GM18861 (cell line): Measurements from ENCODE around the gene OXA1L.
"Not testable (repeated sequence)": the region's sequence is repeated elsewhere in the genome, so short reads cannot be mapped to it uniquely, and the experiment has no call there.

Experiments used
- ATAC-seq: cut with Tn5 transposase; IDR thresholded peaks from one replicate; pipeline ENCODE4 v1.9.1; 2021; ENCODE audit not compliant: unreplicated experiment

OXA1L gene

DNA sequence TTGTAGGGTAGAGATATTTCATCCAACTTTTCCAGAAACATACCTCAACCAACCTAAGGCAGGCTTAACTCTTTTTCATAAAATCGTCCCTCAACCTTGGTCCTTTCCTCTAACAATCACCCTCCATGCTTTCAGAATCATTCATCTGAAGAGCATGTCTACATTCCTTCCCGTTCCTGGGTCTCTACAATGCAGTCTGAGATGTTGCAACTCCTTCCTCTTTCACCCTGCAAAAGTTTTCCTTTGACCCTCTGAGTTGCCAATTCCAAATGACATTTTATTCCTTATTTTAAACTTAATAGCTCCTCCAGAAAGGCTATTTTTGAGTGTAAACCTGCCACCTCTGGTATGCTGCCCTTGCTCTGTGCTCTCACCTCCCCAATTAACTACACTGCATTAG lies 32.0 kb downstream of the OXA1L start:
- ATAC-seq = no peak

DNA sequence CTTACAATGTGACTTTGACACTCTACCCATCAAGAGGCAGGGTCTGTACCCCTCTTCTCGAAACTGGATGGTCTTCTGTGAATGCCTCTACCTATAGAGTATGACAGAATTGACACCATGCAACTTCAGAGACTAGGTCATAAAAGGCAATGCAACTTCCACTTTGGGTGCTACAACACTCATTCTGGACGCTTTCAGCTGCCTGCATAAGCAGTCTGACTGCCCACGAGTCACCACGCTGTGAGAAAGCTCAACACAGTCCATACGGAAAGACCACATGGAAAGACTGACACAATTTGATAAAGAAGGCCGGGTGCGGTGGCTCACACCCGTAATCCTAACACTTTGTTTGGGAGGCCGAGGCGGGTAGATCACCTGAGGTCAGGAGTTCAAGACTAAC lies 33.9 kb downstream of the OXA1L start:
- no peak for ATAC-seq

DNA sequence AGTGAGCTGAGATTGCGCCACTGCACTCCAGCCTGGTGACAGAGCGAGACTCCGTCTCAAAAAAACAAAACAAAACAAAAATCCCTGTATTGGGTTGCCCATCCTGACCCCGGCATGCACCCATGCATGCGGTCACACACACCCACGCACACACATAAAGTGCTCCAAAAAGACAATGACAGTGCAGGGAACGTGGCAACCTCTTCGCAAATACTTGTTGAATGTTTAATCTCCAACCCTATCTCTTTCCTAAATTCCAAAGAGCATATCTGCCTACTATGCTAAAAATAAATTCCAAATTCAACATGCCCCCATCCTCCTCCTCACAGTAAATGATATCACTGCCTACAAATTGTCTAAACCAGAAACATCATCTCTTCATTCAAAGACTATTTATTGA lies 35.2 kb downstream of the OXA1L start:
- ATAC-seq = no peak

DNA sequence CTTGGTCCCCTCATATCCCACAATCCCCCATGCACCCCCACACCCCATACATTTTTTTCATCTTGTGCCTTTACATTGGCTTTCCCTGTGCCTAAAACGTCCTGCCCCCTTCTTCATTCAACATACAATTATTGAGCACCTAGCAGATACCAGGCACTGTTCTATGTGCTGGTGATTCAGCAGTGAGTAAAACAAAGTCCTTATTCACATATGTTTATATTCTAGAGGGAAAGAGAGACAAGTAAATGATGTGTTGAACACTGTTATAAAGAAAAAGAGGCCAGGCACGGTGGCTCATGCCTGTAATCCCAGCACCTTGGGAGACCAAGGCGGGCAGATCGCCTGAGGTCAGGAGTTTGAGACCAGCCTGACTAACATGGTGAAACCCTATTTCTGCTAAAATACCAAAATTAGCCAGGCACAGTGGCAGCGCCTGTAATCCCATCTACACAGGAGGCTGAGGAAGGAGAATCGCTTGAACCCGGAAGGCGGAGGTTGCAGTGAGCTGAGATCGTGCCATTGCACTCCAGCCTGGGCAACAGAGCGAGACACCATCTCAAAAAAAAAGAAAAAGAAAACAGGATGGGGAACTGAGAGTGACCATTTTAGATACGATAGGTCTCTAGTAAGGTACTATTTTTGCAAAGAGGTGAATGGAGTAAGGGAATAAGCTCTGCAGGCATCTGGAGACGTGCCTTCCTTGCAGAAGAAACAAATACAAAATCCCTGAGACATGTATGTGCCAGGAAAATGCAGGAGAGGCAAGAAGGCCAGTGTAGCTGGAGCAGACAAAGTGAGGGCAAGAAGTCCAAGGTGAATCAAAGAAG lies 36.6 kb downstream of the OXA1L start:
- no peak for ATAC-seq

DNA sequence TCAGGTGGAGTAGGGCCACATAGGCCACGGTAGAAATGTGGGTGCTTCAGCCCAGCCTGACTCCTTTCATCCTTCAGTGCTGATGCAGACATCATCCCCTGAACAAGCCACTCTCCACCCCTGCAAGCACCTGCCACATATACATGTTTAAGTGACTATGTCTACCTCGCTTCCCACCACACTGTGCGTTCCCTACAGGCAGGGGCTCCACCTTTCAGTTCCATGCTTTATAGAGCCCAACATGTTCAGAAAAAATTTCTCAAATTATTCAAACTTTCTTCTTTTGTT lies 37.1 kb downstream of the OXA1L start:
- ATAC-seq = no peak

DNA sequence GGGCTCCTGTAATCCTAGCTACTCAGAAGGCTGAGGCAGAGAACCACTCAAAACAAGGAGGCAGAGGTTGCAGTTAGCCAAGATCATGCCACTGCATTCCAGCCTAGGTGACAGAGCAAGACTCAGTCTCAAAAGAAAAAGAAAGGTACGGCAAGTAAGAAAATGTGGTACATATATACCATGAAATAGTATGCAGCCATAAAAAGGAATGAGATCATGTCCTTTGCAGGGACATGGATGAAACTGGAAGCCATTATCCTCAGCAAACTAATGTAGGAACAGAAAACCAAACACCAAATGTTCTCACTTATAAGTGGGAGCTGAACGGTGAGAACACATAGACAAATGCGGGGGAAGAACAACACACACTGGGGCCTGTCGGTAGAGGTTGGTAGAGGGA lies 38.7 kb downstream of the OXA1L start:
- not testable (repeated sequence) for ATAC-seq

DNA sequence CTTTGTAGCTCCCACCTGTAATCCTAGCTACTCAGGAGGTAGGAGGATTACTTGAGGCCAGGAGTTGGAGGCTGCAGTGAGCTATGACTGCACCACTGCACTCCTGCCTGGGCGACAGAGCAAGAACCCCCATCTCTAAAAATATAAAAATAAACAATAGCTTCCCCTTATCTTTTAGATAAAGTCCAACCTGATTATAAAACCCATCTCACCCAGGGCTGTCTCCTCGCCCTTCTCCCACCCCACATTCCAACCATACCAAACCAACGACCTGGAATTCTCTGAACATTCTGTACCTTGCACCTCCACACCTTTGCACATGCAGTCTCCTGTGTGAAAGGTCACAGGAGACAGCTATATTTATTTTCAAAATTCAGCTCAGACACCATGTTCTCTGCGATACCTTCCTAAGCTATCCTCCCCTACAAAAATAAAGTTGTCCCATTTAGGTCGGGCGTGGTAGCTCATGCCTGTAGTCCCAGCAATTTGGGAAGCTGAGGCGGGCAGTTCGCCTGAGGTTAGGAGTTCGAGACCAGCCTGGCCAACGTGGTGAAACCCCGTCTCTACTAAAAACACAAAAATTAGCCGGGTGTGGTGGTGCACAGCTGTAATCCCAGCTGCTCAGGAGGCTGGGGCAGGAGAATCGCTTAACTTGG lies 41.1 kb downstream of the OXA1L start:
- no peak for ATAC-seq

DNA sequence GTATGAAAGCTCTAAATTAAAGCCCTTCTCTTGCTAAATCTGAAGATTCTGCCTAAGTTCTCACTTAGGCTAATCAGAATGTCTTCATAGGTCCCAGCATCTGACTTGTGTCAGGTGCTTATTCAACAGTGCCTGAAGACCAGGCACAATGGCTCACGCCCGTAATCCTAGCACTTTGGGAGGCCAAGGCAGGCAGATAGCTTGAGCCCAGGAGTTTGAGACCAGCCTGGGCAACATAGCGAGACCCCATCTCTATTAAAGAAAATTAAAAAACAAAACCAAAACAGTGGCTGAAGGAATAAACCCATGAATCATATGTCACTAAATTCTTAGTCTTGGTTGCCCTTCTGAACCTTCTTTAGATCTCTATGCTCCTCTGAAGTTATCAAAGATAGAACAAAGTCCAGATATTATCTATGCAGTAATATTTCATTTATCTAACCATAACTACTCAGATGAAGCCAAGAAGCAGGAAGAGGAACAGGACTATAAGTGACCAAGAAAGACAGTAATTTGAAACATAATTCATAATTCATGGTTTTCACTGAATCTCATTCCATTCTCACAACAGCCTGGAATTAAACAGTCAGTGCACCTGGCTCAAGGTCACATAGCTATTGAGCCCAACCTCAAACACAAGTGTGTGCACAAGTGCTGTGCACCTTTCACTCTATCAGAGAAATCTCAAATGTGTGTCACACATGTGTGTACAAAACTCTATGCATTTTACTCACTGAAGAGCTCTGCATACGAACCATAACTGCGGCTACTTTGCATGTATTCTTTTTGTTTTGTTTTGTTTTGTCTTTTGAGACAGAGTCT lies 42.1 kb downstream of the OXA1L start:
- ATAC-seq = no peak

DNA sequence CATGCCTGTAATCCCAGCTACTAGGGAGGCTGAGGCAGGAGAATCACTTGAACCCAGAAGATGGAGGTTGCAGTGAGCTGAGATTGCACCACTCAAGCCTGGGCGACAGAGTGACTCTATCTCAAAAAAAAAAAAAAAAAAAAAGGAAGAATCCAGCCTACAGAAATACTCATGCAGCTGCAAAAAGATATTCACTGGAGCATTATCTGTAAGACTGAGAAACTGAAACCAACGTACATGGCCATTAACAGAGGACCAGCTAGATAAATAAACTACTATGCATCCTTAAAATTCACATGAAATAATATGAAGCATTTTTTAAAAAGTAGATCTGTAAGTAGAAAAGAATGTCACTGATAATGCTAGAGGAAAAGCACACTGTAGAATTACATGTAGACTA lies 45.2 kb downstream of the OXA1L start:
- no peak for ATAC-seq

DNA sequence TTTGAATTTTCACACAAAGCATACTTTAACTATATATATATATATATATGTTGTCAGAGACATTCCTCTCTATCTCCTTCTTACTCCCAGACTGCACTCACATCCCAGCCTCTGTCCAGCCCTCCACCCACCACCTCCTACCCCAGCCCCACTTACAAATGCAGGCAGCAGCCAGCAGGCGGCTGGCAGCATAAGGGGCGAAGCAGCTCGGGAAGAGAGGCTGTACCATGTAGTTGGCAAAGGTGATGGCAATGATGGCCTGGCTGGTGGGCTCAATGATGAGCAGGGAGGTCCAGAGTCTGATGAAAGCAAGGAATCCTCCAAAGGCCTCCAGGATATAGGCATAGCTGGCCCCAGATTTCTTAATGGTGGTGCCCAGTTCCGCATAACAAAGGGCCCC lies 46.3 kb downstream of the OXA1L start:
- ATAC-seq = no peak

DNA sequence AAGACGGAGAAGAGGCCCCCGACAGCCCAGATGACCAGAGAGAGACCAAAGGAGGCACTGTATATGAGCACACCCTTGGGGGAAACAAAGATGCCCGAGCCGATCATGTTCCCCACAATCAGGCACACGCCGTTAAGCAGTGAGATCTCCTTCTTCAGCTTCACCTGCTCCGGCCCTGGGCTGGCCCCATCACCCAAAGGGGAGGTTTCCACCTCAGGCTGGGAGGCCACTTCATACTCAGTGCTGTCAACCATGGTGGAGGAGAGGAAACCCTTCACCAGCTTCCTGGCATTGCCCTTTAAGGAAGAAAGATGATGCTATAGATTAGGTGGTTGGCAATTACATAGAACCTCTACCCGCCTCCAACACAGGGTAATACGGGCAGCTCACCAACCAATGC lies 46.7 kb downstream of the OXA1L start:
- no peak for ATAC-seq

DNA sequence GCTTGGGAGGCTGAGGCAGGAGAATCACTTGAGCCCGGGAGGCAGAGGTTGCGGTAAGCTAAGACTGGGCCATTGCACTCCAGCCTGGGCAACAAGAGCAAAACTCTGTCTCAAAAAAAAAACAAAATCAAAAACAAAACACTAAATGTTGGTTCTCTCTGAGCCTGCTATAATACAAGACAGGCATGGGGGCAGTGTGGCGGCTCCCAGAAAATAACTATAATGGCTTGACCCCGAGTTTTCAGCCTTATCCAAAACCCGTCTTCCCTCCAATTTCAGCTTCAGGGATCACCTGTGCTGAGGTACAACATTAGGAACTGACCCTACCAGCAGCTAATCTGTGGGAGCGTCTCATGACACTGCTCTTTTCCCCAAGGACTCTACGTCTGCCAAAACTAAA lies 47.9 kb downstream of the OXA1L start:
- ATAC-seq = no peak

DNA sequence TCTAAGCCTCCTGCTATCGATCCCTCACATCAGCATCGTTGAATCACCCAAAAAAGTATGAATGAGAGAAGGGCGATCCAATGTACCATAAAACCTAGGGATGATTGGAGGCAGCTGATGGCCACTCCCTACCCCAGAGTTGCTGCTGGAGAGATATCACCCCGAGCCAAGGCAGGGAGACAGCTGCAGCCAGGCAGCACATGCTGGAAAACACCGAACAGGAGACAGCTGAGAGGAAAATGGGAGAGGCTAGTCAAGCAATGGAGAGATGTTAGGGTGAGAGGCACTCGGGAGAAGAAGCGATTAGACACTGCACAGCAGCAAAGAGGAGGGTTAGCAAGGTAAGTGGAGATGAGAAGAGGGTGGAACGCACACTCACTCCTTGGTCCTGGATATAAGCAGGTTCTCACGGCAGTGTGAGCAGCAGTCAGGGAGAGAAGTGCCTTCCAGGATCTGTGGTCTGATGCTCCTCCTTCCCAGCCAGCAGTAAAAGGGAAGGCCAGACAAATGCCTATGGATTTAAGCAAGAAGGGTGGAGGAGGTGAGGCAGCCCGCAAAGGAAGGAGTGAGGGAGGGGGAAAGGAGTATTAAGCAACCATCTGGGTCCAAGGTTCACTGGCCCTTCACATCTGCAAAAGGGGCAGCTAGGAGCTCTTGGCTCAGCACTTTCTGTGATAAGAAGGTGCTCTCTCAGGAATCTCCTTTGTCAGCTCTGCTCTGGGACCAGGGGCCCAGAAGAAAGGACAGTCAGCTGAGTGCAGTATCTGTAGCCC lies 48.6 kb downstream of the OXA1L start, which contains the start of gene SLC7A7:
Gene SLC7A7 (minus strand): TSS at position 495 of the 773 bp plus-strand sequence. CDS start 2,037 bp downstream, outside the sequence.
- no peak for ATAC-seq

DNA sequence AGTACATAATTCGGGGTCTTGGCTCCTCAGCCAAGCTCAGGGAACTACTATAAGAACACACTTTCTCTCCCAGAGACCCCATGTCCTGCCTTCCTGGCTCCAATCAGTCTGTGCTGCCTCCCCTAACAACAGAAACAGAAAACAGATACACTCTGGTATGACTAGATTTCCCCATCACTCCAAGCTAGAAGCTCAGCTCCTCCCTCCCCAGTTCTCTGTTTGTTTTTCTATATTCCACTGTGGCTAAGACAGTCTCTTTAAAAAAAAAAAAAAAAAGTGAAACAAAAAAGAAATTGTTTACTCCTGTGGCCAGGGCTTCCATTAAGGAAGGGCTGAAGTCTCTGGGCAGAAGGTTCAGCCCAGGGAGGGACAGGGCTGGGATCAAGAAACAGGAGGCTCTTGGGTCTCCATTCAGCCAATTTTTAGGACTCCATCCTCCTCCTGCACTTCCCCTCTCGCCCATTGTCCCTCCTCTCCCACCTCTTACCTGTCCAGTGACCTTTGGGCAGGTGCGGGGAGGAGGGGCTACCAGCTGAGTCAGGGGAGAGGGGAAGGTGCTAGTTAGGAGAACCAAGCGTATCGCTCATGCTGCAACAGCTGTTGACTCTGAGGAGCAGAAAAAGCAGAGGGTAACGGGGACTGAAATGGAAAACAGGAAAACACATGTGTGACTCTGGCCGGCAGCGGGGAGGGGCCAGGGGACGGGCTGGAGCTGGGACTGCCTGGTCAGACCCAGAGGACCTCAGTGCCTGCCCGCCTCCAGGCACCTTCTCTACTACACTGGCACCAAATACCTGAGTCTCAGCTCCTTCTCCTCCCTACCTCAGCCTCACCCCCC lies 52.9 kb downstream of the OXA1L start:
- no peak for ATAC-seq

DNA sequence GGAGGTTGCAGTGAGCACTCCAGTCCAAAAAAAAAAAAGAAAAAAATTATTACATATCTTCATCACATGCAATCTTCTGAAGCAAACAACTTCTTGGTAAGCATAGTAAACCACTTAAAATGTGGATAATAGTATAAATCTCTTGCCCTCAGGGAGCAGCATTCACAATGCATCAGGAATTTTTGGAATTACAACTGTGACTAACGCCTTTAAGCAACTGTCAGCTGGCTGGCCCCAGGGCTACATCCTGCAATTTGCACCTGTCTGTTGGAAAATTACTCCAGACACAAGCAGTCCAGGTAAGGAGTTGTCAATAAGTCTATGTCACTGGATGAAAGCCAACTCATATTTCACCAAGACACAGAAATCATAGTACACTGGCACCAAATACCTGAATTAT lies 54.2 kb downstream of the OXA1L start:
- no peak for ATAC-seq

DNA sequence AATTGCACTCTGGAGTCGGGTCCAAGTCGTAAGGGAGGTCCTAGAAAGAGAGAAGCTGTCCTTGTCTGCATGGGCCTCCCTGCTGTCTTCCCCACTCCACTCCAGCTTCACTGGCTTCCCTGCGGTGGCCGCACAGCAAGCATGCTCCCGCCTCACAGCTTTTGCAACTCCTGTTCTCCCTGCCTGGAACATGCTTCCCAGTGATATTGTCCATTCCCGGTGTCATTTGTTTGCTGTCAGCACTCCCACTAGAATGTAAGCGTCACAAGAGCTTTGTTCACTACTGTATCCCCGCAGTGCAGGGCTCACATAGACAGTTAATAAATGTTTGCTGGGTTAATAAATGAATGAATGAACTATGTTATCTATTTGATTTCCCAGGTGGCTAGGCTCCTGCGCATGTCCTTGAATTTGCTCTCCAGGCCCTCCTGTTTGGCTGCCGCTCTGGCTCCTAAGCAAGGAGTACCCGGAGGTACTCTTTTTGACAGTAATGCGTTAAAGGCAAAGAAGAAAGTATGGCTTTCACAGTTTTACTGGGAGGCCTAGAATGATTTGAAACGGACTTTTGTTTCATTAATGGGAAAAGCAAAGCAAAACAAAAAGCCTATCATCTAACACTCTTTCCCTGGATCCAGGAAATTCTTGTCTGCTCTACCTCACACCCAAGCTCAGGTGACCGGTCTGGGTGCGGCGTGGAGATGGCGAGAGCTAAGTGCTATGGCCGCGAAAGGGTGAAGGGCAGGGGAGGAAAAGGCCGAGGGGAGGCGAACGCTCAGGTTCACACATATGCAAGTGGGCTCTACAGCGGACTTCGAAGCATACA lies 54.9 kb downstream of the OXA1L start:
- no peak for ATAC-seq

DNA sequence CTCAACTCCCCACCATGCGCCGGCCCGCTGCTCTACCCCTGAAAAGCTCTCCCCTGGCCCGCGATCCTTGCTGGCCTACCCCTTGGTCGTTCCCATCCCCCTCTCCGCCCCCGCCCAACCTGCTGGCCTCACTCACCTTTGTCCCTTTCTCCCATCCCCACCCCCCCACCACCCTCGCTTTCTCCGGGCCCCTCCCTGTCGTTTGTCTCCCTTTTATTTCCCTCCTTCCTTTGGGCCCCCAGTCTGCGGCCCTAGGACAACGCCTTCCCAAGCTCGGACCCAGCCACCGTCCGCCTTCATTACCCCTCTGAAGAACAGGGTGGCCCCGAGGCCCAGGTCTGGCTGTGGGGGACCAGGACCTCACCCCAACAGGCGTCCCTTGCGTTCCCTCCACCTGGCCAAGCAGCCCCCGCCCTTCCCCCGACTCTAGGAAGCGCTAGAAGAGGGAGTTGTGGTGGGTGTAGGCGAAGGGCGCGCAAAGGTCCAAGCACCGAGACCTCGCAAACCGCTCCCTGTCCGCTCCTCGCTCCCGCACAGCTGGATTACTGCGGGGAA lies 55.6 kb downstream of the OXA1L start:
- no peak for ATAC-seq
